Islet precursor cell (in vitro differentiated cells): ENCODE results near the gene NPRL2.
A peak's percentile ranks its signal among the peaks of the same experiment; 100 is the strongest.
"Not testable (repeated sequence)": the region's sequence is repeated elsewhere in the genome, so short reads cannot be mapped to it uniquely, and the experiment has no call there.

Experiments used
- DNase-seq: peaks from one replicate; pipeline ENCODE4 v3.0.0-alpha.2; 2018

The NPRL2 gene

DNA sequence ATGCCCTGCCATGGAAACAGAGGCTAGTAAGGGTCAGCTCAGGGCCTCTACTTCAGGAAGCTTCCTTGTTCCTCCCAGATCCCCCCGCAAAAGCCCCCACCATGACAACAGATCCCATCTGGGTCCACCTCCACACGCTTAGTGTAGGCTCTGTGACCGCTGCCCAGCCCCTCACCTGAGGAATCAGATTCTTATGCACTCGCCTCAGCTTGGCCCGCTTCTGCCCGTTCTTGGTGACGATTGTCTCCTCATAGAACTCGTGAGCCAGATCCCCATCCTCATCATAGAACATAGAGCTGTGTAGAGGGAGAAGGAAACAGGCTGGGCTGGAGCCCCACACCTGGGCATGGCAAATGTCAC lies 24.4 kb downstream of the NPRL2 start:
- DNase-seq, result no peak

DNA sequence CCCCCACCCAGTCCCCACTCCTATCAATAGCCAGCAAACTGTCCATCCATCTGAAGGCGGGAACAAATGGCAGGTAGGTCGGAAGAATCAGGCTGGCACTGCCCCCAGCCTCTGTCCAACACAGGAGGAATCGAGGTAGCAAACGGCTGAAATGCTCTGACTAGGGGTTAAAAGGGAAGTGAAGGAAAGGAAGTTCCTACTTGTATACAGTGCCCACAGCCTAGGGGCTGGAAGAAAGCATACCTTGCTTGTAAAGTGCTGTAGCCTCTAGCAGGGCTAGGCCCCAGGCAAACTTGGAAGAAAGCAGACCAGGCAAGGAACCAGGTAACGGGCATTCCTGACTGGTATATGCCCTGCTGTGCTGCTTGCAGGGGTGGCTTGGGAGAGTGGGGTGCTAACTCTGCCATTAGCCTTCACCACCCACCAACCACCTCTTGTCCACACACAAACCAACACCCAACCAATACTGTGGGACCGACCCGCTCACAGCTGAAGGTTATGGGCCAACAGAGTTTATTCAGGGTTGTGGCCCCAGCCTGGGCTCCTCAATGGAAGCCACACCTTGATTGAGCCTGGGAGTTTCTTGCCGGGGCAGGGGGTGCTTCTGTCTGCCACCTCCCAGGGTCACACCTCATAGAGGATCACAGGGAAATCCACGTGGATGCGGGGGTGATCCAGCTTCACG lies 24.9 kb downstream of the NPRL2 start:
- no peak for DNase-seq

DNA sequence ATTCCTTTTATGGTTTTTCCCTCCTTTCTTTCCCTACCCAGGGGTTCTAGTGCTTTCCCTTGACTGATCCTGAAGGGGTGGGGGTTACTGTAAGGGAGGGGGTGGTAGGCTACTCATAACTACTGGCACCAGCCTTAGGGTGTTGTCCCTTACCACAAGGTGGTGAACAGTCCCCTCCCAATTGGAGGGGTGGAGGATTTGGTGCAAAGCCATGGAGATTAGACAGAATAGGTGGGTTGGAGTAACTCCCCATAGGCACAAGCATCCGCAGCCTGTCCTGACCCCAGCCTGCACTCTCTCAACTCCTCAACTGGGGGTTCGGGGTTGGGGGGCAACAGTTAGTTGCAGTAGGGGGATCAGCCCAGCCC lies 25.5 kb downstream of the NPRL2 start:
- no peak for DNase-seq

DNA sequence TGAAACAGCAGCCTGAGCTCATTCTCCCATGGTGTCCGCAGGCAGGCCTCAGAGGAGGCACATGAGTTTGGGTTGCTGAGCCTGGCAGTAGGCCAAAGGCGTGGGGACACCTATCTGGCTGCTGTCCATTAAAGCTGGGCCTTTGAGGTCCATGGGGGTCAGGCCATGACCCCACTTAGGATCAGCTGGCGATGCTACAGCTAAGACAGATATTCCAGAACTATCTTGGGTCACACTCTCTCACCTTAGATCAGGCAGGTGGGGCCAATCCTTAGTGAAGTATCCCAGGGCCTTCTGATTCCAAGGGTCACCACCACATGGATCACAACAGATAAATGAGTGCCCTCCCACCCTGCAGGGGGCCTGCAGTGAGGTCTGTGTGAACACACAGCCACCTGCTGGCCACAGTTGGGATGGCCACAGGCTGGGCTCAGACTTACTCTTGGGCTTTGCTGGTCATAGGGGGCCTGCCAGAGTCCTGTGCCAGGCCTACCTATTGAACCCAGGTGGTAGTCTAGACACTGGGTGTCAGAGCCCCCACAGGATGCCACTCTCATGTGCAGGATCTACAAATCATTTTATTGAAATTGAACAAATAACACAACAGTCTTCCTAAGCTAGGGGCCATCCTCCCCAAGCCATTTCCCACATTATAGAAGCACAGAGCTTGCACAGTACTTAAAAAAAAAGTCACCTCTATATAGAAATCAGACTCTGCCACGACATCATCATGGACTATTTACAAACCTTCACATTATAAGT lies 26.0 kb downstream of the NPRL2 start:
- DNase-seq, result peak; percentile 89

DNA sequence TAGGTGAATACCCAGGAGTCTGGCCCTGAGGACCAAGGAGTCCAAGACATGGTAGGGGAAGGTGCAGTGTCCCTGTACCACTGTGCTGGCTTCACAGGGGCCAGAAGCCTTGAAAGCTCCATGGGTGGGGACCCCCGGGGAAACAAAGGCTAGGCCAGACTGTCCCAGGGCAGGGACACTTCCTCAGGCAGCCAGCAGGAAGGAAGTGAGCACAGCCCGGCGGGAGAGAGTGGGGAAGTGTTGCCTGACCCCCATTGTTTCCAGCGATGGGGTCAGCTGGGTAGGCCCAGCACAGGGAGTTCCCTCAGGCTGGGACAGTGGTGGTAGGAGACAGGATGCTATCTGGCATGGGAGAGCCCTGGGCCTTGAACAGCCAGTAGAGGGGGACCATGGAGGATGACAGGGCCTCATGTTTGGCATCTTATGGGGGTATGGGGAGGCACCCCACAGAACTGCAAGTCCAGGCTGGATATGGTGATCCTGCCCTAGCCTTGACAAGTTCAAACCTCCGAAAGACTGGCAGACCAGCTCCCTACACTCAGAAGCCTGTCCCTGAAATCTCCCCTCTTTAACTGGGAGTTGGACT lies 26.9 kb downstream of the NPRL2 start:
- DNase-seq, result peak; percentile 48

DNA sequence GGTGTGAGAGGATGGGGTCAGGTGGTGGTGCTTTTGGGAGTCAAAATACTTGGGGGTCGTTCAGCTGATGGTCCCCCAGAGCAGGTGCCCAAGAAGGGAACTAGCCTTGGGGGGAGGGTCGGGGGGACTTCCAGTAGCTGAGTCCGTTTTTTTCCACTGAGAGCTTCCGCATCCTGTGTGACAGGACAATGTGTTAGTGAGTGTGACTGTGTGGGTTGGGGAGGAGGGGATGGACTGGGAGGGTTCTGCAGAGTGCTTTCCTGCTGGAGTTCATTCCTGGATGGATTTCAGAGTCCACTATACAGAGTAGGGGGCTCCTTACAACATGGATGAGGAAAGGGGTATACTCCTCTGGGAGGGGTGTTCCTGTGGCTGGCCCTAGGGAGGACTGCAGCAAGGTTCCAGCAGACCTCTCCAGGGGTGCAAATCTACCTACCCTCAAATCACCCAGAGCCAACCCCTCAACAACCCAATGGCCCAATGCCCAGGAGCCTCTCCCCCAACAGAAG lies 27.4 kb downstream of the NPRL2 start:
- peak; percentile 50 for DNase-seq

DNA sequence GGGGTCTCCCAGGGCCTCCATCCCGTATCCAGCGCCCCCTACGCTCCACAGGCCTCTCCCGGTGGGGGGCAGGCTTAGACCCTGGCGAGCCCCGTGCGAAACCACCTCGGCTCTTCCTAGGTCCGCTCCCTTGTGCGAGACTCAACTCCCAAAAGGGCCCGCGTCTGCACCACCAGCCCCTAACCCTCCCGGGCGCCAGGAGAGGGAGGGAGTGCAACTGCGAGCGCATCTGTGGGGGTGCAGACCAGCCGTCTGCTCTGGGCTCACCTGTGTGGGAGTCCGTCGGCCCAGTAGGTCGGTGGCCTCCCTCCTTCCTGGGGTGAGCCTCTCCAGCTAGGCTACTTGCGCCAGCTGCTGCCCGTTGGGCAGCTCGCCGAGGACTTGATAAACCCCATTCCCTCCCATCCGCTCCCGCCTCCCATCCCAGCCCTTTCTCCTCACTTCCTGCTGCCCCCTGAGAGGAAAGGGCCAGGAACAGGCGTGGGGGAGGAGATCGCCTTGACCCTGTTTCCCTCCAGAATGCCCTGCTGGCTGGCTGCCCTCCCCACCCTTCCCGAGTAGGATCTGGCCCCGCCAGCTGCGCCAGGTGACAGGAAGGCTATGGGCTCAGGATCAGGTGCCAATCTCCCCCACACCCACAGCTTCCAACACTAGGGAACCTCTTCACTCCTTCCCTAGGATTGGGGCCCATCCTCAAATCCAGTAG lies 28.0 kb downstream of the NPRL2 start, which contains the start of gene HYAL2:
HYAL2 (minus strand) TSS at position 360 of the 706 bp plus-strand sequence. CDS start 2,256 bp downstream, outside the sequence.
- no peak for DNase-seq

DNA sequence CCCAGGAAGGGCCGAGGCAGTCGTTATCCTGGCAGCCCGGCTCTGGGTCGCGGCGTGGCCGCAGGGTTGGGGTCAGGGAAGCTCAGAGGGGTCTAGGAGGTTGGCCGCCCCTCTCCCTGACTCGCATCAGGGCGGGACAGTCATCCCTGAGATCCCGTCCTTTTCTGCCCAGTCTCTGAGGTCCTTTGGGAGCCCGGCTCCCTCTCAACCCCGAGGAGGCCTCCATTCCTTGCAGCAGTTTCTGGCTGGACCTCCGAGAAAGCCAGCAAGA lies 28.5 kb downstream of the NPRL2 start:
- no peak for DNase-seq

DNA sequence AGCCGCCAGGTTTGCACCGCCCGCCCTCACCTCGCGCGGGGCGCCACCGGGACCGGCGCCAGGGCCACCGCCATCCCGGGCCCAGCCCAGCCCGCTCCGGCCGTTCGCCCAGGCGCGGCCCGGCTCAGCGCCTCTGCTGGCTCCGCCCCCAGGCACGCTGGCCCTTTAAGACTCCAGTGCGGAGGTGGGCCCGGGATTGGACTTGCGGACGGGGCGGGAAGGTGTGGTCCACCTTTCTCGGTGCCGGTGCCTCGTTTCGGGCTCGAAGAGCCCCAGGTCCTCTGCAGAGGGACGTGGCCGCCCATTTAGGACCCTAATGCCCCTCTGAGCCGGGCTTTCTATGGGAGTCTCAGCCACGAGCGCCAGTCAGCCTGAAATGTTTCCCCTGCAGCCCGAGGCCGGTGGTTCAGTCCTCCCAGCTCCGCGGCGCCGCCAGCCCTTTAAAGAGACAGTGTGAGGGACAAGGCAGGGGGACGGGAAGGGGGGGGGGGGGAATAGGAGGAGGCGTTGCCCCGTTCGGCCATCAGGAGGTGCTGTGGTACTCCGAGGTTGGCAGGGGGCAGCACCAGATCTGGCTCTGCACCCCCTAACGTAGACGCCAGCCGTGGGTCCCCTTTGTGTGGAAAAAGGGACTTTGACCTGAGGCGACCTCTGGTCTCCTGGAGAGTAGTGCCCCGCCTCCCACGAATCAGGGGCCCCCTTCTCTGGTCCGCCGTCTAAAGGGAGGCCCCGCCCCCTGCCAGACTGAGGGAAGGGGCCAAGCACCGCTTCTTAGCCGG lies 29.1 kb downstream of the NPRL2 start:
- DNase-seq, result peak; percentile 94

DNA sequence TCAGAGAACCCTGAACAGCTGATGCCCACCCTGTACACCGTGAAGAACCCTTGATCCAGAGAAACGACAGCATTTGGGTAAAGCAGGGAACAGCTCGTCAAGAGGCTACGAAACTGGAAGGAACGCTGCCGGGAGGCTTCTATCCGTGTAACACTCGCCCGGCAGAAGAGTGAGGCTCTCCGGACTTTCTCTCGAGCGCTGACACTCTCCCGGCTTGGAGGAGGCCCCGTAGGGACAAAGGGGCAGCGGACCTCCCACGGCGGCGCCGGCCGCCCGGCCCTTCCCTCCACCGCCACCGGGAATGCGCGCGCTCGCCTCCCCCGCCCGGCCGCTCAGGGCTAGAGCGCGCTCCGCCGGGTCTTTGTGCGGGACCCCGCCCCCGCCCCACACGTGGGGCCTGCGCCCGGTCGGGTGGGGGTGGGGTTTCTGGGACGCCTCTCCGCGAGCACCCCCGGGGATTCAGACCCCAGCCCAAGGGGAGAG lies 29.7 kb downstream of the NPRL2 start:
- peak; percentile 85 for DNase-seq

DNA sequence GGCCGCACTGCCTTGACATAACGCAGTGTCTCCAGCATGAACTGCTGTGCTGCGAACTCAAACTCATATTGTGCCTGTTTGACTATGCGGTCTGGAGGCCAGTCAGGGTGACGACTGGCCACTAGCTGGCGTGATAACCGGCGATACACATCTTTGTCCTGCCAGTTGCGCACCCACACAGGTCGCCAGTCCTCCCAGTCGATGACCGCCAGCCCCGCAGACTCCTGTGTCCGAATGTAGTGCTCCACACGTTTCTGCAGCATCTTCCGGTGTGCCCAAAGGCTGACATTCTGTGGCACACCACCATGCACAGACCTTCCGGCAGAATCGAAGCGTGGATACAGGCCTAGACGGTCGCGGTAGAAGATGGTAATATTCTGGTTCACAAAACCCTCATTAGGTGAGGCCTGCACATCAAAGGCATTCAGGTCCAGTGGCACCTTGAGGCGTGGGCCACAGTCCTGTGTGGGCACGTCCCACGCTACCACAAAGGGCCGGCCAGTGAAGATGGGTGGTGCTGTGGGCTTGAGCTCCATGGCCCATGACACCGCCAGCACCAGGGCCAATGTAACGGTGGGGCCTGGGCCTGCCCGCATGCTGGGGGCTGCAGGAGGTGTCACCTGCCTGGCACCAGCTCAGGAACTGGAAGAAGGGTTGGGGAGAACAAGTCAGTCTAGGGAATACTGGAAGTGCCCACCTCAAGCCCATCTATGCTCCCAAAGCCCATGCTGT lies 30.5 kb downstream of the NPRL2 start:
- no peak for DNase-seq

DNA sequence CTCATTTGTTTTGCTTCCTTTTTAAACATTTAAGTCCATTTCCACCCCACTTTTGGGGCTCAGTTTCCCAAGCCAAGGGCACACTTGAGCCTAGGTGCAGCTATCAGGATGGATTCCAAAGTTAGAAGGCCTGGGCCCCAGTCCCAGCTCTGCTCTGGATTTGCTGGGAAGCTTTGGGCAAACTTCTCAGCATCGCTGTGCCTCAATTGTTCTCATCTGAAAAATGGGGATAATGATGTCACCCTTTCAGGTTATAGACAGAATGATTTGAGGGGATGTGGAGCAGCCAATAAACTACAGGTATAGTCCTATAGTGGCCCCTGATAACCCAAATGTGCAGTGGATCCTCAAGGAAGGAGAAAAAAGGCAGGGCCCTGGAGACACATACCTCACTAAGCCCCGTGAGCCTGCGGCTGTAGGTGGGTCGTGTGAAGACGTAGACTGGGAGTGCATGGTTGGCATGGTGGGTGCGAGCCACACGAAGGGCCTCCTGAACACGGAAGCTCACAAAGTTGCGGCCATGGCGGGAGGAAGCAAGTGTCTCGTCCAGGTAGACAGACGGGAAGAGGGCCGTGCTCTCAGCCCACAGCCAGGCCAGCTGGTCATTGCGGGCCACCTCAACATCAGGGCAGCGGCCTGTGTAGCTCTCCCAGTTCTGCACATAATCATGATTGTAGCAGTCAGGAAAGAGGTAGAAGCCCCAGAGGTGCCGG lies 31.2 kb downstream of the NPRL2 start:
- DNase-seq, result peak; percentile 45

DNA sequence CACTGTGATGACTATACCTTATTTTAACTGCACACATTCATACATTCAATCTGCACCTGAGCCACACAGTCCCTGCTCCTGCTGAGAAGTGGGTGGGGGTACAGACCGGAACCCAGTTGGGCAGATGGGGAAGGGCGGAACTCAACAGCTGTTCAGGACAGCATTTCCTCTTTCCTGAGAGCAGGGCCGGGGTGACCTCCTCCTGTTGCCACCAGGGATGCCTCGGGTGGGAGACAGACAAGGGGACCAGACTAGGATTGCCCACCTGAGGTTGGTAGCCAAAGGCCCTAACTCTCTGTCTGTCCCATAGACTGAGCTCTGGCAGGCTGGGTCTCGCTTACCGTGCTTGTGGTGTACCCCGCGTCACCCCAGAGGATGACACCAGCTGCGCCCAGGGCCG lies 32.0 kb downstream of the NPRL2 start:
- DNase-seq, result no peak

DNA sequence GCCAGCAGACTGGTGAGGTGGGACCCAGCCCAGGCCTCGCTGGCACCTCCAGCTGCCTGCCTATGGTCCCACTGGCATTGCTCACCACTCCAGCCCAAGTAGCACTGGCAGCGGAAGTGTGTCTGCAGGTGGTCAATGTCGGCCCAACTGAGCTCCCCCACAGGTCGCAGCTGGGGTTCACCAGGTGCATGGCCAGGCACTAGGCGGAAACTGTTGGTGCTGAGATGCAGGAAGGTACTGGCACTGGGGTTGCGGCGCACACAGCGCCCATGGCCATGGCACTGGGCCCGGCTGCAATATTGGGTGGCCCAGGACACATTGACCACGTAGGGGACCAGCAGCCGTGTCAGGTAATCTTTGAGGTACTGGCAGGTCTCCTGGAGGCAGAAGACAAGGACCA lies 32.4 kb downstream of the NPRL2 start:
- no peak for DNase-seq

DNA sequence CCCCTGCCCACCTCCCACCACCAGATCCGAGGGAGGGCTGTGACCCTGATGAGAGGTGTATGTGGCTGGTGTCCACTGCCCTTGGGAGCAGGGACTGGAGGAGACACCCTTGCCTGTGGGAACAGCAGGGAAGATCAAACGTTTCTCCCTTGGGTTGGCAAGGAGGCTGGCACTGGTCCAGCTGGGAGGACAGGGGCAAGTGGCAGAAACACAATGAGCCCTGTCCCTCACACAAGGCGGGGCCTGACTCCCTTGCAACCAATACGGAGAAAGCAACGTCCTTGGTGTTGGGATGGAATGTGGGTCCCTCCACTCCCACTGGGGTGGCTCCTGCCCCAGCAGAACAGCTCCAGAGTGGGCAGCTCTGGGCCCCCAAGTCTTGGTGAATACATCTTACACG lies 33.3 kb downstream of the NPRL2 start:
- no peak for DNase-seq

DNA sequence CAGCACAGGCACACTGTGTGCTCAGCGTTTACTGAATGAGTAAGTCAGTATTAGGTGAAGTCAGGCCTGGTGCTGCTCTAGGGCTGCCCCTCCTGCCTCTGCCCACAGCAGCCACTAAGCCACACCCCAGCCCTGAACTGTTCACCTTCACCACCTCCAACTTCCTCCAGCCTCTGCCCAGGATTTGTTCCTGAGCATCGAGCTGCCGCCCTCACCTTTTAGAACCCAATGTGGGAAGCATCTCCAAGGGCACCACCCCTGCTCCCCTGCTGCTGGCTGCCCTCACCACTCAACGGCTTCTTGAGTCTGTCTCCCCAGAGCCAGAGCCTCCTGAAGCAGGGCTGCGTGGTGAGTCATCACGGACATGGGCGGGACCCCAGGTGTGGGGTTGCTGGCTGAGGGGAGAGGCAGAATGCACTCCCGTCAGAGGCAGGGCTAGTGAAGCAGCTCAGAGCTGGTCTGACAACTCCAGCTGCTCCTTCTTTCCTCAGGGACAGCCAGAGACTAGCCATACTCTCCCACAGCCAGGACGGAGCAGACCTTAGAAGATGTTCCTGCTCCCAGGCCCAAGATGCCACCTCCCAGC lies 33.8 kb downstream of the NPRL2 start:
- DNase-seq, result peak; percentile 98

DNA sequence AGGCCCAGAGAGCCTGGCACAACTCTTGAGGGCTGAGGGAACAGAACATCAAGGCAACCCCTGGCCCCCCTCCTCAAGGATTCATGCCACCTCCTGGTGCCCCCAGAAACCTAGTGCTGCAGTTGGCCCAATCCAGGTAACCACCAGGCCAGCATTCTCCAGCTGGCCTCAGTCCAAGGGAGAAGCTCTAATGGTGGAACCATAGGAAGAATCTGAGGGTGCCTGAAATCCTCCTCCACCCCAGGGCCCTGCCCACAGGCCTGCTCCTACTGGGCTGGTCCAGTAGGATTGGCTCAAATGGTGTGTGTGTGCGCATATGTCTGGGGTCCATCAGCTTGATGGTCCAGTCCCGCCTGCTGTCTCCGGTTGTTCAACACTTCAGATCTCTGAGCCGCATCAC lies 35.8 kb downstream of the NPRL2 start:
- DNase-seq, result no peak

DNA sequence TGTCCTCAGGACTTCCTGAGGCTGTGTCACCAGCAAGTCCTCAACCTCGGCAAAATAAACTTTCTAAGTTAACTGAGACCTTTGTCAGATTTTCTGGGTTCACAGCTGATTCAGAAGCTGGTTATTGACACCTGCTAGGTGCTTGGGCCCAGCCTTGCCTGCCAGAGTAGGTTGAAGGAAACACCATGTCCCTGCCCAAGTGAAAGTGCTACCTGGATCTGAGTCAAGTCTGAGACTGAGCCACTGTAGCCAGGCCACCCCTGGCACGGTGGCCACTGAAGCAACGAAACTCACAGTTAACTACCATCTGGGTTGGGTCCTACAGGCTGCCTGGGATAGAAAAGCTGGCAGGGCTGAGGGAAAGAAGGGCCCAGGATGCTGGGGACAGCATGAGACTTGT lies 36.2 kb downstream of the NPRL2 start:
- DNase-seq, result no peak

DNA sequence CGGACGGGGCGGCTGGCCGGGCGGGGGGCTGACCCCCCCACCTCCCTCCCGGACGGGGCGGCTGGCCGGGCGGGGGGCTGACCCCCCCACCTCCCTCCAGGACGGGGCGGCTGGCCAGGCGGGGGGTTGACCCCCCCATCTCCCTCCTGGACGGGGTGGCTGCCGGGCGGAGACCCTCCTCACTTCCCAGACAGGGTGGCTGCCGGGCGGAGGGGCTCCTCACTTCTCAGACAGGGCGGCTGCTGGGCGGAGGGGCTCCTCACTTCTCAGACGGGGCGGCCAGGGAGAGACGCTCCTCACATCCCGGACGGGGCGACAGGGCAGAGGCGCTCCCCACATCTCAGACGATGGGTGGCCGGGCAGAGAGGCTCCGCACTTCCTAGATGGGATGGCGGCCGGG lies 38.5 kb downstream of the NPRL2 start:
- DNase-seq, result not testable (repeated sequence)

DNA sequence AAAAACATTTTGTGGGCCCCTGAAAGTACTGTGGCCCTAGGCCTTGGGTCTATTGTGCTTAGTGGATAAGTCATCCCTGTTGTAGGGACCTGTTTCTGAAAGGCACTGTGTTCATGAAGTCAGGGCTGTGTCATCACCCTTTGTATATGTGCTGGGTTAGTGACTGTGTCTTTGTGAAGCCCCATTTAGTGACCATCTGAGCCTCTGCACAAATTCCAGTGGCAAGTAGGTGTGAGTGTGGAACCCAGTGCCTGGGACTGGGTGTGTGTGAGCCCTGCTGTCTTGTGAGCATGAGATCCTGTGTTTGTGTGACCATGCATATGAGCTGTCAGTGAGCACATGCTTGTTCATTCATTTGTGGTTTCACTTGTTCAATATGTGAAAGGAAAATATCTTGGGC lies 46.0 kb downstream of the NPRL2 start:
- DNase-seq, result peak; percentile 38
